Gastroesophageal sphincter (tissue), 4 donors: ENCODE measurements around the gene AHCTF1. TPM values are rescaled to one million over a fixed set of nuclear protein-coding genes. Genes with fewer than 3 reads are reported as not detected.

ENCODE experiments used
- ATAC-seq: fragments of 150-250 bp; one replicate; pipeline ENCODE4 v1.9.1; 2016; ENCODE audit warnings: mild to moderate bottlenecking, moderate library complexity
- H3K27ac ChIP-seq, 4 donors: fragments of 200-600 bp; sonication (generic) in 3 of 4; 1 replicate in 3 of 4; 2 replicates in 1 of 4; pipeline ENCODE4 v1.5.1; 2016 to 2019
- H3K27me3 ChIP-seq: fragments of 200-600 bp; sonication (generic); one replicate; pipeline ENCODE4 v1.5.1; 2019
- H3K36me3 ChIP-seq, 2 donors: fragments of 200-600 bp; sonication (generic); one replicate each; pipeline ENCODE4 v1.5.1; 2019; ENCODE audit warnings: control low read depth in 1 of 2
- H3K4me1 ChIP-seq, 3 donors: fragments of 200-600 bp; sonication (generic); 1 replicate in 2 of 3; 2 replicates in 1 of 3; pipeline ENCODE4 v1.5.1; 2016 to 2019; ENCODE audit warnings: control low read depth in 2 of 3
- H3K4me3 ChIP-seq, 2 donors: fragments of 200-600 bp; sonication (generic); one replicate each; pipeline ENCODE4 v1.5.1; 2019; ENCODE audit warnings: mild to moderate bottlenecking in 1 of 2, moderate library complexity in 1 of 2
- H3K9me3 ChIP-seq, 3 donors: fragments of 200-600 bp; sonication (generic); one replicate each; pipeline ENCODE4 v1.5.1; 2017 to 2019; ENCODE audit warnings: control low read depth in 2 of 3
- EP300 ChIP-seq: sonication (generic); formaldehyde crosslinking; IDR thresholded peaks from one replicate; pipeline ENCODE4 v1.6.1; 2017; ENCODE audit warnings: antibody characterized with exemption, mild to moderate bottlenecking
- POLR2A ChIP-seq, 2 donors: fragments of 450-650 bp; IDR thresholded peaks; one replicate each; pipeline ENCODE4 v1.6.1; 2017; ENCODE audit warnings: antibody characterized with exemption in 2 of 2, mild to moderate bottlenecking in 2 of 2, moderate library complexity in 1 of 2
- POLR2AphosphoS5 ChIP-seq: sonication (generic); formaldehyde crosslinking; IDR thresholded peaks from one replicate; pipeline ENCODE4 v1.6.1; 2017; ENCODE audit warnings: antibody characterized with exemption
- WGBS, 2 donors: methylation state at CpG; one replicate each; pipeline ENCODE4 v1.1.5; 2018; ENCODE audit warnings: low coverage in 1 of 2; 5-methylcytosine and 5-hydroxymethylcytosine counted together
- total RNA-seq, 4 donors: library from RNA; depleted of rRNA; stranded (reverse); fragments of >200 nt; gene quantifications; one replicate each; pipeline ENCODE4 v1.1.0, GENCODE V29; 2016
- TF ChIP-seq, protein P1 (sequence below), 4 experiments: fragments of 200-600 bp in 2 of 4; fragments of 450-650 bp in 2 of 4; sonication (generic) in 1 of 4; IDR thresholded peaks; one replicate each; pipeline ENCODE4 v1.5.1; 2017 to 2019; ENCODE audit warnings: antibody characterized with exemption in 4 of 4, mild to moderate bottlenecking in 2 of 4, moderate library complexity in 2 of 4

Gene AHCTF1
- total RNA-seq, 4 donors from 2014 or later = 37.4 to 69.6 (median 45.2) TPM

DNA sequence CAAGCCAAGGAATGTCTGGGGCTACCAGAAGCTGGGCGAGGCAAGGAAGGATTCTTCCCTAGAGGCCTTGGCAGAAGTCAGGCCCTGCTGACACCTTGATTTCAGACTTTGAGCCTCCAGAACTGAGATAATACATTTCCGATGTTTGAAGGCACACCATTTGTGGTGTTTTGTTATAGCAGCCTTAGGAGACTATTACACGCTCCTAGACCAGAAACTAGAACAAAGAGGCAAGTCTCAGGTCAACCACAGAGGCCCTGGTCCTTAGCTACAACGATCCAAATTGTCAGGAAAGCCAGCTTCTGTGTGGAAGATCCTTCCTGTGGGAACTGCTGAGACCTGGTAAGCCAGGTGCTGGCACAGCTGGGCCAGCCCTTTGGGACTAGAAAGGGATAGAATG is 19.7 kb upstream of the AHCTF1 start:
- Histone ChIP-seq H3K4me3 (no peak overlapping the region), H3K4me1 (peaks cover 0 to 69% (median 4%) of the 10 kb centered on the region in 3 donors), H3K9me3 (no peaks in the 10 kb centered on the region), H3K27ac (no peak overlapping the region), H3K36me3 (no peaks in the 10 kb centered on the region), H3K27me3 (no peaks in the 10 kb centered on the region)
- 90 to 95% methylated on average over 3 to 4 of the region's 4 CpGs for WGBS, 2 donors
- ATAC-seq = no peak
- TF ChIP-seq POLR2A (IDR thresholded peaks at IDR 0.05) (no peak), POLR2AphosphoS5 (no peak), EP300 (no peak)
- TF ChIP-seq, protein P1, sequence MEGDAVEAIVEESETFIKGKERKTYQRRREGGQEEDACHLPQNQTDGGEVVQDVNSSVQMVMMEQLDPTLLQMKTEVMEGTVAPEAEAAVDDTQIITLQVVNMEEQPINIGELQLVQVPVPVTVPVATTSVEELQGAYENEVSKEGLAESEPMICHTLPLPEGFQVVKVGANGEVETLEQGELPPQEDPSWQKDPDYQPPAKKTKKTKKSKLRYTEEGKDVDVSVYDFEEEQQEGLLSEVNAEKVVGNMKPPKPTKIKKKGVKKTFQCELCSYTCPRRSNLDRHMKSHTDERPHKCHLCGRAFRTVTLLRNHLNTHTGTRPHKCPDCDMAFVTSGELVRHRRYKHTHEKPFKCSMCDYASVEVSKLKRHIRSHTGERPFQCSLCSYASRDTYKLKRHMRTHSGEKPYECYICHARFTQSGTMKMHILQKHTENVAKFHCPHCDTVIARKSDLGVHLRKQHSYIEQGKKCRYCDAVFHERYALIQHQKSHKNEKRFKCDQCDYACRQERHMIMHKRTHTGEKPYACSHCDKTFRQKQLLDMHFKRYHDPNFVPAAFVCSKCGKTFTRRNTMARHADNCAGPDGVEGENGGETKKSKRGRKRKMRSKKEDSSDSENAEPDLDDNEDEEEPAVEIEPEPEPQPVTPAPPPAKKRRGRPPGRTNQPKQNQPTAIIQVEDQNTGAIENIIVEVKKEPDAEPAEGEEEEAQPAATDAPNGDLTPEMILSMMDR (IDR thresholded peaks at IDR 0.05) = no peak

DNA sequence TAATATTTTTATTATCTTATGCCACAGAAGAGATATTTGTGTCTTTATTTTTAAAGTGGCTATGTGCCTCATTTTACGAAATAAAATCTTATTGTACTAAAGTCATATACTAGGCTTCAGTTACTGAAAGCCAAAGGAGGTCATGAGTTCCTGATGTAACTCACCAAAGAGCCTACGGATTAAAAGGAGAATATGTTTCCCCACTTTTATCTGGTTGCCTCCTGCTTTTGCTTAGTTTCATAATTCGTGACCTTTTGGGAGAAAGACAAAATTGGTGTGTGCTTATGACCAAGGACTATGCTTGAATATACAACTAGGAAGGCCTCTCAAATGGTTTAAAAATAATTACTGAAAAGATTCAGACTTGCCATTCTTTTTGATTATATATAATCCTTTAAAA is 18.2 kb upstream of the AHCTF1 start:
- 82 to 100% methylated on average over 3 of the region's 3 CpGs for WGBS, 2 donors
- Histone ChIP-seq H3K4me1 (peaks cover 0 to 71% (median 4%) of the 10 kb centered on the region in 3 donors), H3K27ac (peak overlapping the region in 1 of 4 donors; percentile 24)

DNA sequence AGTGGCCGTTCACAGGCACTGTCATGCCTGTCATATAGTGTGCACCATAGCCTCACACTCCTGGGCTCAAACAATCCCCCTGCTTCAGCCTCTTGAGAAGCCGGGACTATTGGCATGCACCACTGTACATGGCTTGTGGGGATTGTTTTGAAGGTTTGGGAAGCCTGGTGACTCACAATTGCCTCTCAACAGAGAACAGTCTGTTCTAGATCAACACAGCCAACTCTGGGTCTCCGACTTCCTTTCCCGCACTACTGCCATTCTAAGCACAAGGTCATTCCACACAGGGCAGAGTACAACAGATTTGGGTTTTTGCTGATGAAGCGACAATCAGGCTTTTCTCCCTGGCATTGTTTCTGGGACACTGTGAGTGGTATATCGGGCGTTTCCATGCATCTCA is 15.5 kb upstream of the AHCTF1 start:
- TF ChIP-seq POLR2AphosphoS5 (peak; percentile 94), EP300 (no peak)
- TF ChIP-seq, protein P1 (IDR thresholded peaks at IDR 0.05) = no peak
- no peak overlapping the region for H3K4me3 ChIP-seq
- no peaks in the 10 kb centered on the region for H3K27me3 ChIP-seq
- peak; percentile 91 for ATAC-seq
- no peaks in the 10 kb centered on the region for H3K36me3 ChIP-seq
- no peaks in the 10 kb centered on the region for H3K9me3 ChIP-seq
- H3K4me1 ChIP-seq = peaks cover 0 to 52% (median 4%) of the 10 kb centered on the region in 3 donors
- H3K27ac ChIP-seq = peak overlapping the region; percentile 53 to 84 (median 71)
- 59 to 92% methylated on average over 2 to 5 of the region's 7 CpGs for WGBS, 2 donors

More for the DNA sequence above, 18.2 kb upstream of the AHCTF1 start:
- no peak for ATAC-seq
- Histone ChIP-seq H3K27me3 (no peaks in the 10 kb centered on the region), H3K36me3 (no peaks in the 10 kb centered on the region), H3K4me3 (no peak overlapping the region), H3K9me3 (no peaks in the 10 kb centered on the region)
- TF ChIP-seq, protein P1 (IDR thresholded peaks at IDR 0.05) = no peak
- TF ChIP-seq POLR2AphosphoS5 (no peak), POLR2A (IDR thresholded peaks at IDR 0.05) (no peak), EP300 (no peak)

DNA sequence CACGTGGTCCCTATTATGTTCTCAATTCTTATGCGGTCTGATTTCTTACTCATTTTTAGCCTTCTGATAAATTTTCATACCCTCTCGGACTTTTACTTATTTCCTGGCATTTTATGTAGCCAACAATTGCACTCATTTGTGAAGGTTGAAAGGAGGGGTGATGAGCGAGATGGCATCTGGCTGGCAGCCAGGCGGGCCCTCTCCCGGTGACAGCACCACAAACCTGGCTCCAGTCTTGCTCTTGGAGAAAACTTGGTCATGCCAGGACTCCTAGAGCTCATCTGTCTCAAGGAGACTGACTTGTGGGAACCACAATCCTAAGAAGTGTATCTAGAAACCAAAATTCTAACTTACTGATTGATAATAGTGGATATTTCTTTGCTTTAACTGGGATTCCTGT is 14.6 kb upstream of the AHCTF1 start:
- Histone ChIP-seq H3K9me3 (no peaks in the 10 kb centered on the region), H3K27ac (peak overlapping the region in 3 of 4 donors; percentile 53 to 84 (median 62)), H3K4me3 (no peak overlapping the region), H3K36me3 (no peaks in the 10 kb centered on the region), H3K27me3 (no peaks in the 10 kb centered on the region), H3K4me1 (peaks cover 0 to 52% (median 4%) of the 10 kb centered on the region in 3 donors)
- no peak for ATAC-seq
- no peak for TF ChIP-seq POLR2A (IDR thresholded peaks at IDR 0.05)
- TF ChIP-seq POLR2AphosphoS5 = no peak
- TF ChIP-seq, protein P1 (IDR thresholded peaks at IDR 0.05) = no peak
- no peak for TF ChIP-seq EP300
- WGBS, 2 donors = 84% methylated on average over 5 of the region's 6 CpGs; no CpG with 5 or more reads in 1 of the 2 donors

DNA sequence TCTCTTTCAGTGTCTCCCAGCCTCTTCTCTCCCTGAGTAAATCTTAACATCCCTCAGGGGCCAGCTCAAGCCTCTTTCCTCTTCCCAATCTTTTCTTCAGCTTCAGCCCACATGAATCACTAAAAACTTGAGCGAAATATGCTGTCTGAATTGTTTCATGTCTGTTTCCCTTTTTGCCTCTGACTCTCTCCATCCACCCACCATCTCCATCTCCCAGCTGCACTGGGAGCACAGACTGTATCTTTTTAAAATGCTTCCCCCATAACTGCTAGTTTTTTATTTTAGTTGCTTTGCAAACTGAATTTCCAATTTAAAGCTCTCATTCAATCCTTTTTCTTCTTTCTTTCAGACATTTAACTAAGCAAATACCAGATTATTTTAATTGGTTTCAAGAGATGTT is 3.0 kb upstream of the AHCTF1 start:
- Histone ChIP-seq H3K9me3 (no peaks in the 10 kb centered on the region), H3K36me3 (no peaks in the 10 kb centered on the region), H3K27me3 (no peaks in the 10 kb centered on the region), H3K27ac (peak overlapping the region in 1 of 4 donors; percentile 19), H3K4me1 (peaks cover 0 to 16% (median 6%) of the 10 kb centered on the region in 3 donors), H3K4me3 (no peak overlapping the region)
- TF ChIP-seq POLR2AphosphoS5 = no peak
- TF ChIP-seq POLR2A (IDR thresholded peaks at IDR 0.05) = no peak
- no peak for TF ChIP-seq EP300
- TF ChIP-seq, protein P1 (IDR thresholded peaks at IDR 0.05) = no peak
- WGBS, 2 donors = 40 to 85% methylated on average over 1 of the region's 1 CpG
- ATAC-seq = no peak
